HFF-Myc (cell line): ENCODE measurements around the gene CIITA.

Experiments used
- DNase-seq: peaks from one replicate; pipeline ENCODE4 v3.0.0-alpha.2; 2011; ENCODE audit warnings: low read depth; ENCODE audit errors: extremely low read depth
- H3K4me3 ChIP-seq: replicated peaks from 2 replicates; pipeline ENCODE4 v1.5.1; 2011; ENCODE audit warnings: low read depth, mild to moderate bottlenecking, control low read depth, low read length
- TF ChIP-seq, protein P1 (sequence below): IDR thresholded peaks from 2 replicates; pipeline ENCODE4 v1.5.1; 2012; ENCODE audit warnings: mild to moderate bottlenecking, low read depth, low read length, control low read depth; ENCODE audit errors: missing control alignments

The CIITA gene

DNA sequence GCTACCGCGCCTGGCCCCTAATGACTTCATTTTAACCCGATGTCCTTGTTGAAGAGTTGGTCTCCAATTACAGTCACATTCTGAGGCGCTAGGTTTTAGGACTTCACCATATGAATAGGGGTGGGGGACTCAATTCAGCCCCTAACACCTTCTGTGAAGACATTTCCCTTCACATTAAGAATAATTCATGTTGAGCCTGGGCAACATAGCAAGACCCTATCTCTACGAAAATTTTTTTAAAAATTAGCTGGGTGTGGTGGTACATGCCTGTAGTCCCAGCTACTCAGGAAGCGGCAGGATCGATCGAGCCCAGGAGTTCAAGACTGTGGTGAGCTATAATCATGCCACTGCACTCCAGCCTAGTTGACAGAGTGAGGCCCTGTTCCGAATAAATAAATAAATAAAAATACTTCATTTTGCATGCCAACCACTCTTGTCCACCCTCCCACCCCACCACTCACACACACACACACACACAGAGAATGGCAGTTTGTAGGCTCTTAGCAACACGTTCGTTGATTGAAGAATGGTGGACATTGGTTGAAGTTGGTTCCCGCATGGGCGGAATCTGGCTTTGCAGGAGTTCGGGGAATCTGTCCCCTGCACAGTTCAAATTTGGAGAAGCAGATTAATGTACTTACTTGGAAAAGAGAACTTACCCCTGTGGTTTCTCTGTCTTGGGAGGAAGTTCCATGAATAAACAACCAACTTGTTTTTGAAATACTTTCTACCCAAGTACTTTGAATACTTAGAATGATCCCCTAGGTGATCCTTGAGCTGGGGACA lies 30.6 kb upstream of the CIITA start:
- no peak for DNase-seq
- no peak overlapping the region for H3K4me3 ChIP-seq
- TF ChIP-seq, protein P1, sequence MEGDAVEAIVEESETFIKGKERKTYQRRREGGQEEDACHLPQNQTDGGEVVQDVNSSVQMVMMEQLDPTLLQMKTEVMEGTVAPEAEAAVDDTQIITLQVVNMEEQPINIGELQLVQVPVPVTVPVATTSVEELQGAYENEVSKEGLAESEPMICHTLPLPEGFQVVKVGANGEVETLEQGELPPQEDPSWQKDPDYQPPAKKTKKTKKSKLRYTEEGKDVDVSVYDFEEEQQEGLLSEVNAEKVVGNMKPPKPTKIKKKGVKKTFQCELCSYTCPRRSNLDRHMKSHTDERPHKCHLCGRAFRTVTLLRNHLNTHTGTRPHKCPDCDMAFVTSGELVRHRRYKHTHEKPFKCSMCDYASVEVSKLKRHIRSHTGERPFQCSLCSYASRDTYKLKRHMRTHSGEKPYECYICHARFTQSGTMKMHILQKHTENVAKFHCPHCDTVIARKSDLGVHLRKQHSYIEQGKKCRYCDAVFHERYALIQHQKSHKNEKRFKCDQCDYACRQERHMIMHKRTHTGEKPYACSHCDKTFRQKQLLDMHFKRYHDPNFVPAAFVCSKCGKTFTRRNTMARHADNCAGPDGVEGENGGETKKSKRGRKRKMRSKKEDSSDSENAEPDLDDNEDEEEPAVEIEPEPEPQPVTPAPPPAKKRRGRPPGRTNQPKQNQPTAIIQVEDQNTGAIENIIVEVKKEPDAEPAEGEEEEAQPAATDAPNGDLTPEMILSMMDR = no peak

DNA sequence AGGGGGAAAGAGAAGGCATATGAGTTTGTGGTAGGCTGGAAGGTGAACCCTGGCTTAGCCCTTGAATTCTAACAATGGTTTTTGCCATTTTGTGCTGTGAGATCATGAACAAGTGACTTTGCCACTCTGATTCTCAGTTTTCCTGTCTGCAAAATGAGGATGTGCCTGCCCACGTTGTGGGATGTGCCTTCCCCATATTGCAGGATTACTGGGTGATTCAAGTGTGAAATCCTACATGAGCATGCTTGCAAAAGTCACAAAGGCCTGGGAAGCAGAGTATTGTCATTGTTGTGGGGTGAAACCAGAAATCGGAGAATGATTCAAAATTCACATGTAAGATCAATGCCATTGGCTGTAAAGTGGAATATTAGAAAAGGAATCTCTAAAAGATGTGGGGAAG lies 29.8 kb upstream of the CIITA start:
- H3K4me3 ChIP-seq = no peak overlapping the region
- TF ChIP-seq, protein P1 = no peak
- no peak for DNase-seq

DNA sequence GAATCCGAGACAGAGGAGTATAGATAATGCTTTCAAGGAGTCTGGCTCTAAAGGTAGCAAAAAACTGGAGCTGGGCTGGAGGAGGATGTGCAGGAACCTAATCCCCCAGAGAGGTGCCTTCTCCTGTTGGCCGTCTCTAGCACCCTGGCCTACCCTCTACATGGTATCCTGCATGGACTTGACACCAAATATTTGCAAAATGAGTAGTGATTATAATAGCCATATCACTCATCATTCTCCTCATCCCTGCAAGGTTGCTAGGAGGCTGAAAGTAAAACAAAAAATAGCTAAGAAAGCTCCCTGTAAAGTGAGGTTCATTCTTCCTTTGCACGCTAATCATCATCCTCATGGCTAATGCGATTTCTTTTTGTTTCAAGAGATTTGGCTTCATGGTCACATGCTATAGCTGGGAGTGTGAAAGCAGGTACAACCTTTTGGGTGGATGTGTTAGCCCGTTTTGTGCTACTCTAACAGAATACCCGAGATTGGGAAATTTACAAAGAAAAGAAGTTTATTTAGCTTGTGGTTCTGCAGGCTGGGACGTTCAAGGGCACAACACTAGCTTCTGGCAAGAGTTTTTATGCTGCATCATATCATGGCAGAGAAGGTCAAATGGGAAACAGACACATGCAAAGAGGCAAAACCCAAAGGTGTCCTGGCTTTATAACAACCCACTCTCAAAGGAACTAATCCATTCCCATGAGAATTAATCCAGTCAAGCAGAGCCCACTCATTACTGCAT lies 27.1 kb upstream of the CIITA start:
- no peak for DNase-seq

DNA sequence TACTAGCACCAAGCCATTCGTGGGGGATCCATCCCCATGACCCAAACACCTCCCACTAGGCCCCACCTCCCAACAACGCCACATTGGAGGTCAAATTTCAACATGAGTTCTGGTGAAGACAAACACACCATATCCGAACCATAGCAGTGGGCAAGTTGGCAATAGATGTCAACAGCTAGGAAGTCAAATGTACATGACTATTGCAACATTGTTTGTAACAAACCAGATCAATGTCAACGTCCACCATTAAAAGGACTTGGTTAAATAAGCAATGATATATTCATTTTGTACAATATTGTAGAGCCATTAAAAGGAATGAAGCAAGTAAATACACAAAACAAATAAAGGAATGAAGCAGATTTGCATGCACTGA lies 26.5 kb upstream of the CIITA start:
- TF ChIP-seq, protein P1 = no peak
- H3K4me3 ChIP-seq = no peak overlapping the region
- DNase-seq = no peak

More for the DNA sequence above, 27.1 kb upstream of the CIITA start:
- H3K4me3 ChIP-seq = no peak overlapping the region
- TF ChIP-seq, protein P1 = no peak

DNA sequence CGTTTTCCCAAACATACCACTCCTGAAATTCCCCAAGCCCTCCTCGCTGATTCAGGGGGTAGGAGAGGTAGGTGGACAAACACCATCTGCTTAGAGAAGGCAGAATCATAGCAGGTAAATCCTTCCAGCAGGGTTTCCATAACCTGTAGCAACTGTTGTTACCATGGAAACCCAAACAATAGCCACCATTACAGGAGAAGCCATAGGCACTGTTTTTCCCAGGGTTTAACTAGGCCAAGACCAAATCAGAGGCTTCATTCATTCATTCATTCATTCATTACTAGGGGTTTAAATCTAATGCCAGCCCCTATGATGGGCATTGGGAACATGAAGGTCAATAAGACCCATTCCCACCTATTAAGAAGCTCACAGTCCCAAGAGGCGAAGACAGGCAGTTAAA lies 25.5 kb upstream of the CIITA start:
- H3K4me3 ChIP-seq = no peak overlapping the region
- TF ChIP-seq, protein P1 = no peak
- DNase-seq = no peak

DNA sequence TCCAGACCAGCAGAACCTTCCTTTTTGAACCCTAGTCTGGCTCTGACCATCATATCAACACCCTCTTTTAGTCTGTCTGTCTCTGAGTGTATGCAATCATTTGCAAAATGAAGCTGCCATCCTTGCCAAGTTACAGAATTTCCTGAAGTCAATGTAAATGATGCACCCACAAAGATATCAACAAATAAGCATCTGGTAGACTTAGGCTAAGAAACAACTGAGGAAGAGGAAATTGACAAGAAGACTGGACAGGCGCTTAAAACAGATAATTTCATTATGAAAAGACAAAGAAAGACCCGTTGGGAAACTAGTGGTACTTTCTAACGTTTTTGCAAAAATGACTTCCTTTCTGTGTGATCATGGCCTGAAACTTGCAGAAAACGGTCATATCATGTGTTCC lies 24.7 kb upstream of the CIITA start:
- no peak for DNase-seq
- TF ChIP-seq, protein P1 = no peak
- no peak overlapping the region for H3K4me3 ChIP-seq
